Fibroblast of gingiva (primary cell): Measurements from ENCODE around the gene MSRB2.
A peak's percentile ranks its signal among the peaks of the same experiment; 100 is the strongest.
"Not testable (repeated sequence)": the region's sequence is repeated elsewhere in the genome, so short reads cannot be mapped to it uniquely, and the experiment has no call there.

ENCODE experiments used
- DNase-seq: peaks from one replicate; pipeline ENCODE4 v3.0.0-alpha.2; 2011; ENCODE audit warnings: low read depth

MSRB2 gene

GRCh38 chr10:23095404-23095965 lies at the start of gene MSRB2:
Gene MSRB2, plus strand, starts transcription at chr10:23095579. Its CDS starts 30 bp downstream, at chr10:23095609.
- DNase-seq = peak; percentile 97

- no peak for DNase-seq
Observed at GRCh38 chr10:23046027-23046426, 49.4 kb upstream of the MSRB2 start.

- no peak for DNase-seq
Observed at GRCh38 chr10:23047201-23048050, 48.0 kb upstream of the MSRB2 start.

GRCh38 chr10:23048191-23048590 lies 47.2 kb upstream of the MSRB2 start:
- DNase-seq = no peak

- no peak for DNase-seq
Observed at GRCh38 chr10:23051278-23051677, 44.1 kb upstream of the MSRB2 start.

GRCh38 chr10:23051855-23052331 lies 43.5 kb upstream of the MSRB2 start:
- no peak for DNase-seq

- DNase-seq = no peak
Observed at GRCh38 chr10:23053036-23053435, 42.3 kb upstream of the MSRB2 start.

- no peak for DNase-seq
Observed at GRCh38 chr10:23055424-23056185, 39.8 kb upstream of the MSRB2 start.

GRCh38 chr10:23056186-23056579 lies 39.2 kb upstream of the MSRB2 start:
- no peak for DNase-seq

- DNase-seq = no peak
Observed at GRCh38 chr10:23058366-23058765, 37.0 kb upstream of the MSRB2 start.

- DNase-seq = no peak
Observed at GRCh38 chr10:23060918-23061317, 34.5 kb upstream of the MSRB2 start.

- no peak for DNase-seq
Observed at GRCh38 chr10:23063045-23063972, 32.1 kb upstream of the MSRB2 start.

- DNase-seq = no peak
Observed at GRCh38 chr10:23063973-23064812, 31.2 kb upstream of the MSRB2 start.

- not testable (repeated sequence) for DNase-seq
Observed at GRCh38 chr10:23064813-23065114, 30.6 kb upstream of the MSRB2 start.

GRCh38 chr10:23065181-23065948 lies 30.0 kb upstream of the MSRB2 start:
- DNase-seq = peak; percentile 73

- DNase-seq = no peak
Observed at GRCh38 chr10:23067337-23067736, 28.0 kb upstream of the MSRB2 start.

- DNase-seq = peak; percentile 61
Observed at GRCh38 chr10:23067939-23068775, 27.2 kb upstream of the MSRB2 start.

GRCh38 chr10:23069019-23069815 lies 26.2 kb upstream of the MSRB2 start:
- DNase-seq = no peak
